Keratinocyte (primary cell): ENCODE results near the gene NUMB. TPM values are rescaled to one million over a fixed set of nuclear protein-coding genes. Genes with fewer than 3 reads are reported as not detected.

Experiments
- DNase-seq: peaks from one replicate; pipeline ENCODE4 v3.0.0-alpha.2; 2011; ENCODE audit warnings: low read depth, missing footprints, low spot score
- FAIRE-seq: peaks from 2 replicates; lab custom pipeline; 2011; peaks lifted over from hg19 to GRCh38; lab: Jason Lieb, UNC
- H2AFZ ChIP-seq: 2 replicates; pipeline ENCODE4 v1.6.0; 2012; ENCODE audit warnings: low read length, control low read depth, inconsistent platforms; ENCODE audit not compliant: control insufficient read depth
- H3K27ac ChIP-seq: 2 replicates; pipeline ENCODE4 v1.5.1; 2011; ENCODE audit warnings: low read length; ENCODE audit not compliant: control insufficient read depth, insufficient read depth
- H3K27me3 ChIP-seq: 3 replicates; pipeline ENCODE4 v1.6.0; 2011; ENCODE audit warnings: low read length; ENCODE audit not compliant: control insufficient read depth, insufficient read depth; ENCODE audit errors: extremely low read depth
- H3K36me3 ChIP-seq, 2 experiments: 2 replicates in 1 of 2; 3 replicates in 1 of 2; pipeline ENCODE4 v1.5.1; 2011; ENCODE audit warnings: low read length in 2 of 2, mild to moderate bottlenecking in 1 of 2; ENCODE audit not compliant: control insufficient read depth in 2 of 2, insufficient read depth in 2 of 2; ENCODE audit errors: extremely low read depth in 1 of 2
- H3K4me1 ChIP-seq: 3 replicates; pipeline ENCODE4 v1.5.1; 2011; ENCODE audit warnings: low read length; ENCODE audit not compliant: control insufficient read depth, insufficient read depth; ENCODE audit errors: extremely low read depth
- H3K4me2 ChIP-seq: 3 replicates; pipeline ENCODE4 v1.6.0; 2011; ENCODE audit warnings: low read depth, low read length; ENCODE audit not compliant: control insufficient read depth, insufficient read depth; ENCODE audit errors: extremely low read depth
- H3K4me3 ChIP-seq, 3 experiments: fragments of 200-600 bp in 1 of 3; sonication (generic) in 1 of 3; 2 replicates in 2 of 3; 3 replicates in 1 of 3; pipeline ENCODE4 v1.5.1; 2011 to 2016; ENCODE audit warnings: low read length in 3 of 3, mild to moderate bottlenecking in 3 of 3, control low read depth in 2 of 3, inconsistent platforms in 1 of 3, low read depth in 1 of 3, mixed read lengths in 1 of 3, mixed run types in 1 of 3, moderate library complexity in 1 of 3; ENCODE audit not compliant: control insufficient read depth in 2 of 3, insufficient read depth in 2 of 3; ENCODE audit errors: extremely low read depth in 1 of 3
- H3K79me2 ChIP-seq: 2 replicates; pipeline ENCODE4 v1.6.0; 2012; ENCODE audit warnings: low read length; ENCODE audit not compliant: control insufficient read depth, insufficient read depth
- H3K9ac ChIP-seq: 3 replicates; pipeline ENCODE4 v1.6.0; 2011; ENCODE audit warnings: low read length; ENCODE audit not compliant: control insufficient read depth, insufficient read depth; ENCODE audit errors: extremely low read depth
- H3K9me1 ChIP-seq: 3 replicates; pipeline ENCODE4 v1.6.0; 2011; ENCODE audit warnings: low read length; ENCODE audit not compliant: control insufficient read depth, insufficient read depth; ENCODE audit errors: extremely low read depth
- H3K9me3 ChIP-seq: 2 replicates; pipeline ENCODE4 v1.5.1; 2012; ENCODE audit warnings: low read depth, low read length; ENCODE audit not compliant: control insufficient read depth
- H4K20me1 ChIP-seq: 3 replicates; pipeline ENCODE4 v1.6.0; 2011; ENCODE audit warnings: low read length; ENCODE audit not compliant: control insufficient read depth, insufficient read depth; ENCODE audit errors: extremely low read depth
- EZH2 ChIP-seq: IDR thresholded peaks from one replicate; pipeline ENCODE4 v1.6.1; 2012; ENCODE audit warnings: inconsistent platforms, mild to moderate bottlenecking, low read length, moderate library complexity
- dilution Hi-C: fragments of 300-500 bp; cut with MboI; formaldehyde crosslinking; loops from one replicate; pipeline ENCODE4 v1.7.0; 2020; ENCODE audit warnings: low sequenced_read_pairs; ENCODE audit not compliant: extremely low pct_ligation_motif_present
- polyA plus RNA-seq, 5 experiments: library from polyadenylated mRNA; depleted of rRNA in 3 of 5; stranded (reverse) in 3 of 5; stranded (forward) in 1 of 5; unstranded in 1 of 5; fragments of >200 nt; gene quantifications; 1 replicate in 1 of 5; 2 replicates in 3 of 5; 3 replicates in 1 of 5; pipeline versions ENCODE4 v1.2.1 to v1.2.3, GENCODE V29; 2011 to 2012; ENCODE audit warnings: missing spikeins in 2 of 5, low read depth in 1 of 5, low replicate concordance in 1 of 5
- TF ChIP-seq, protein P1 (sequence below), 3 experiments: IDR thresholded peaks in 1 of 3; conservative IDR thresholded peaks in 1 of 3; optimal IDR thresholded peaks in 1 of 3; 2 replicates in 2 of 3; 3 replicates in 1 of 3; pipeline versions ENCODE3 to v1.5.1; 2011; ENCODE audit warnings: low read length in 3 of 3, mild to moderate bottlenecking in 3 of 3, moderate library complexity in 2 of 3, control low read depth in 1 of 3, inconsistent platforms in 1 of 3; ENCODE audit not compliant: insufficient read depth in 2 of 3; ENCODE audit errors: extremely low read depth in 1 of 3

Gene NUMB
- polyA plus RNA-seq, 1 donor (not counting 4 experiments of a cell fraction or from before 2014, with no cell fraction given), result 110 TPM

DNA sequence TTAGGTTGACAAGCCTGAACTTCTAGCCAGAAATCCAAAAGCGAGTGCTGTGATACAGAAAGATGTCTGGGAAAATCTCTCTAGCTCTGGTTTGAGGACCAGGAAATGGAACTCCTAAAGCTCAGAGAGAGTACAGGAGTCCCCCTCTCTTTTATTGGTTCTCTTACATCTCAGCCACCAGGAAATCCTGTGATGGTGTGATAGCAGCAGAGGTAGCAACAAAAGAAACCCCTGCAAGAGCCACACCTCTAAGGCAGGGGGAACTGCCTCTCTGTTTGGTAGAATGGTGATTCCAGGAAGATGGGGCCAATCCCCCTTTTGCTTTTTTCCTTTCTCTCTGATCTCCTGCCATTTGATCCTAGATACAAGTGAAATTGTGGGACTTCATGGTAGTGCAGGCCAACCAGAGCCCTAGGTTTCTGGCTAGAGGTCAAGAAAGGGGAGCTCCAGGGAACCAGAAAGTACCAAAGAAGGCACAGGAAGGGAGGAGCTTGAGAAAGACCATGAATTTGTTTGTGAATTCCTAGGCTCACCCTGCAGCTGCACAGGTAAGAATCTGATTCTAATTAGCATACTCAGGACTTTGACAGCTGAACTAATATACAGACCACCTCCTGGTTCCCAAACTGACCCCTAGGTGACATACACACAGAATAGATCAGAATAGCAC is 132.6 kb downstream of the NUMB start:
- H2AFZ ChIP-seq, result no peak overlapping the region
- no peak overlapping the region for H3K4me3 ChIP-seq
- no peaks in the 10 kb centered on the region for H3K27me3 ChIP-seq
- H3K9me3 ChIP-seq, result no peaks in the 10 kb centered on the region
- TF ChIP-seq EZH2, result no peak
- TF ChIP-seq, protein P1, sequence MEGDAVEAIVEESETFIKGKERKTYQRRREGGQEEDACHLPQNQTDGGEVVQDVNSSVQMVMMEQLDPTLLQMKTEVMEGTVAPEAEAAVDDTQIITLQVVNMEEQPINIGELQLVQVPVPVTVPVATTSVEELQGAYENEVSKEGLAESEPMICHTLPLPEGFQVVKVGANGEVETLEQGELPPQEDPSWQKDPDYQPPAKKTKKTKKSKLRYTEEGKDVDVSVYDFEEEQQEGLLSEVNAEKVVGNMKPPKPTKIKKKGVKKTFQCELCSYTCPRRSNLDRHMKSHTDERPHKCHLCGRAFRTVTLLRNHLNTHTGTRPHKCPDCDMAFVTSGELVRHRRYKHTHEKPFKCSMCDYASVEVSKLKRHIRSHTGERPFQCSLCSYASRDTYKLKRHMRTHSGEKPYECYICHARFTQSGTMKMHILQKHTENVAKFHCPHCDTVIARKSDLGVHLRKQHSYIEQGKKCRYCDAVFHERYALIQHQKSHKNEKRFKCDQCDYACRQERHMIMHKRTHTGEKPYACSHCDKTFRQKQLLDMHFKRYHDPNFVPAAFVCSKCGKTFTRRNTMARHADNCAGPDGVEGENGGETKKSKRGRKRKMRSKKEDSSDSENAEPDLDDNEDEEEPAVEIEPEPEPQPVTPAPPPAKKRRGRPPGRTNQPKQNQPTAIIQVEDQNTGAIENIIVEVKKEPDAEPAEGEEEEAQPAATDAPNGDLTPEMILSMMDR (optimal IDR thresholded peaks at IDR 0.05 in 1 of 3, IDR thresholded peaks at IDR 0.05 in 1 of 3, conservative IDR thresholded peaks at IDR 0.05 in 1 of 3; ENCODE audit: extremely low read depth in 1 of 3, insufficient read depth in 2 of 3, low read length in 3 of 3), result no peak
- DNase-seq (no peak), FAIRE-seq (no peak)
- H3K27ac ChIP-seq, result no peak overlapping the region
- H3K9me1 ChIP-seq, result no peaks in the 10 kb centered on the region
- dilution Hi-C loops, result no loop called here
- no peak overlapping the region for H3K4me2 ChIP-seq
- H3K4me1 ChIP-seq, result no peaks in the 10 kb centered on the region
- no peaks in the 10 kb centered on the region for H4K20me1 ChIP-seq
- H3K79me2 ChIP-seq, result no peaks in the 10 kb centered on the region
- H3K9ac ChIP-seq, result no peak overlapping the region
- peaks cover 0 to 5% of the 10 kb centered on the region in 2 experiments for H3K36me3 ChIP-seq

DNA sequence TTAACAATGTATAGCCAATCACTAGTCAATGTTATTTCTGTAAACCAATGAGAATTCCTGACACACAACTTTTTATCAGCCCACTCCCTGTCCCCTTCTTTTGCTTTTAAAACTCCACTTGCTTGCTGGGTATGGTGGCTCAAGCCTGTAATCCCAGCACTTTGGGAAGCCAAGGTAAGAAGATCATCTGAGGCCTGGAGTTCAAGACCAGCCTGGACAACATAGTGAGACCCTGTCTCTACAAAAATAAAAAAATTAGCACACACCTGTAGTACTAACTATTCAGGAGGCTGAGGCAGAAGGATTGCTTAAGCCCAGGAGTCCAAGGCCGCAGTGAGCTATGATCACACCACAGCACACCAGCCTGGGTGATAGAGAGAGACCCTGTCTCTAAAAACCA is 133.3 kb downstream of the NUMB start:
- FAIRE-seq, result no peak

More for the DNA sequence above, 133.3 kb downstream of the NUMB start:
- no peaks in the 10 kb centered on the region for H3K27me3 ChIP-seq
- H3K4me1 ChIP-seq, result no peaks in the 10 kb centered on the region
- H3K9me3 ChIP-seq, result no peaks in the 10 kb centered on the region
- no peak overlapping the region for H3K27ac ChIP-seq
- dilution Hi-C loops, result no loop called here
- no peak overlapping the region for H3K4me3 ChIP-seq
- no peaks in the 10 kb centered on the region for H4K20me1 ChIP-seq
- no peak overlapping the region for H3K4me2 ChIP-seq
- no peaks in the 10 kb centered on the region for H3K79me2 ChIP-seq
- no peak for DNase-seq
- H3K9ac ChIP-seq, result no peak overlapping the region
- TF ChIP-seq, protein P1 (optimal IDR thresholded peaks at IDR 0.05 in 1 of 3, IDR thresholded peaks at IDR 0.05 in 1 of 3, conservative IDR thresholded peaks at IDR 0.05 in 1 of 3; ENCODE audit: extremely low read depth in 1 of 3, insufficient read depth in 2 of 3, low read length in 3 of 3), result no peak
- no peak for TF ChIP-seq EZH2
- peaks cover 0 to 5% of the 10 kb centered on the region in 2 experiments for H3K36me3 ChIP-seq
- H2AFZ ChIP-seq, result no peak overlapping the region
- H3K9me1 ChIP-seq, result no peaks in the 10 kb centered on the region
